GM23248 (cell line): ENCODE data around the gene ATP6AP2. TPM values are rescaled to one million over a fixed set of nuclear protein-coding genes. Genes with fewer than 3 reads are reported as not detected.
"Not testable (repeated sequence)": the region's sequence is repeated elsewhere in the genome, so short reads cannot be mapped to it uniquely, and the experiment has no call there.

ENCODE experiments used
- DNase-seq: peaks from one replicate; pipeline ENCODE4 v3.0.0-alpha.2; 2015
- H2AFZ ChIP-seq: fragments of 200-600 bp; sonication (generic); 2 replicates; pipeline ENCODE4 v1.6.1; 2016; ENCODE audit warnings: antibody characterized with exemption
- H3F3A ChIP-seq: fragments of 200-600 bp; sonication (generic); 2 replicates; pipeline ENCODE4 v1.6.1; 2016; ENCODE audit warnings: mild to moderate bottlenecking, antibody characterized with exemption, mixed run types; ENCODE audit not compliant: insufficient read depth
- H3K27ac ChIP-seq: fragments of 200-600 bp; sonication (generic); 2 replicates; pipeline ENCODE4 v1.5.1; 2016; ENCODE audit warnings: mild to moderate bottlenecking
- H3K27me3 ChIP-seq: fragments of 200-600 bp; sonication (generic); replicated peaks from 2 replicates; pipeline ENCODE4 v1.6.1; 2016; ENCODE audit warnings: mild to moderate bottlenecking; ENCODE audit not compliant: insufficient read depth
- H3K36me3 ChIP-seq: fragments of 200-600 bp; sonication (generic); 2 replicates; pipeline ENCODE4 v1.6.1; 2016; ENCODE audit warnings: low read depth, mild to moderate bottlenecking
- H3K4me1 ChIP-seq: fragments of 200-600 bp; sonication (generic); 2 replicates; pipeline ENCODE4 v1.6.1; 2016; ENCODE audit warnings: mild to moderate bottlenecking; ENCODE audit not compliant: insufficient read depth
- H3K4me2 ChIP-seq: fragments of 200-600 bp; sonication (generic); one replicate; pipeline ENCODE4 v1.6.1; 2016; ENCODE audit warnings: mild to moderate bottlenecking; ENCODE audit not compliant: unreplicated experiment
- H3K4me3 ChIP-seq: fragments of 200-600 bp; sonication (generic); 2 replicates; pipeline ENCODE4 v1.5.1; 2016; ENCODE audit warnings: mild to moderate bottlenecking
- H3K79me2 ChIP-seq: fragments of 200-600 bp; sonication (generic); 2 replicates; pipeline ENCODE4 v1.6.1; 2016; ENCODE audit warnings: mild to moderate bottlenecking; ENCODE audit not compliant: insufficient read depth
- H3K9ac ChIP-seq: fragments of 200-600 bp; sonication (generic); 2 replicates; pipeline ENCODE4 v1.6.1; 2016; ENCODE audit warnings: mild to moderate bottlenecking
- H3K9me2 ChIP-seq: fragments of 200-600 bp; sonication (generic); 2 replicates; pipeline ENCODE4 v1.6.1; 2016; ENCODE audit warnings: mixed run types, mild to moderate bottlenecking, moderate library complexity; ENCODE audit not compliant: insufficient read depth
- H3K9me3 ChIP-seq: fragments of 200-600 bp; sonication (generic); one replicate; pipeline ENCODE4 v1.6.1; 2017; ENCODE audit warnings: low read depth
- H4K20me1 ChIP-seq: fragments of 200-600 bp; sonication (generic); 2 replicates; pipeline ENCODE4 v1.6.0; 2016; ENCODE audit not compliant: insufficient read depth
- EZH2 ChIP-seq: fragments of 200-600 bp; sonication (generic); IDR thresholded peaks from 2 replicates; pipeline ENCODE4 v1.6.1; 2018; ENCODE audit warnings: antibody characterized with exemption, mild to moderate bottlenecking; ENCODE audit not compliant: insufficient read depth, poor library complexity, severe bottlenecking
- EZH2phosphoT487 ChIP-seq: fragments of 200-600 bp; sonication (generic); IDR thresholded peaks from 2 replicates; pipeline ENCODE4 v1.6.1; 2018; ENCODE audit warnings: antibody characterized with exemption, moderate library complexity, mild to moderate bottlenecking, low read depth; ENCODE audit not compliant: insufficient read depth
- WGBS, 2 experiments: methylation state at CpG; one replicate each; pipeline ENCODE4 v1.1.6; 2015 to 2017; ENCODE audit warnings: low lambda C conversion rate in 2 of 2, low coverage in 1 of 2; ENCODE audit errors: missing lambda C conversion rate in 2 of 2; 5-methylcytosine and 5-hydroxymethylcytosine counted together
- in situ Hi-C: fragments of 300-500 bp; cut with MboI; formaldehyde crosslinking; loops from 2 replicates; pipeline ENCODE4 v1.15.0; 2020
- polyA plus RNA-seq: library from polyadenylated mRNA; unstranded; fragments of >200 nt; fragmentation: Nextera tagmentation; extraction: Ambion mirVana; gene quantifications from 2 replicates; pipeline ENCODE4 v1.2.1, GENCODE V29; 2016
- total RNA-seq: library from RNA; depleted of rRNA; stranded (reverse); fragments of >200 nt; shearing (Covaris generic); gene quantifications from 2 replicates; pipeline ENCODE4 v1.2.3, GENCODE V29; 2014

The ATP6AP2 gene
- total and polyA plus RNA-seq, 2 experiments from 2014 or later, result 211 to 443 TPM

DNA sequence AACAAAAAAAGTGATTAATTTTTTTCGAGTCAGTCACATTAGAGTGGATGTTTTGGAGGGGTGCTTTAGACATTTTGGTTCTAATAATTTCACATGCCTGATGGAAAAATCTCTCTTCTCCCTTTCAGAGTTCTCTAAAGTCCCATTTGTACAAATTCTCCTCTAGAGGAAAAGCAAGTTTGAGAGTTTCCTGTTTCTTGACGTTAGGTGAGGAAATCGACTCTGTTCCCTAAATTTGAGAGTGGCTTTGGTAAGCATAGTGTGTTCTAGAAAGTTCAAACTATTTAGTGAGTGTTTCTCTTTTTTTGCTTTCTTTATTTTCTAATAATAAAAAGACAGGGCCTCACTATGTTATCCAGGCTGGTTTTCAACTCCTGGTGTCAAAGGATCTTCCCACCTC is 1.6 kb upstream of the ATP6AP2 start:
- Histone ChIP-seq H2AFZ (no peak overlapping the region), H3K27me3 (no peaks in the 10 kb centered on the region), H3K79me2 (peaks cover 31% of the 10 kb centered on the region), H3K27ac (no peak overlapping the region), H3K9me2 (no peaks in the 10 kb centered on the region), H3K9ac (no peak overlapping the region), H4K20me1 (no peaks in the 10 kb centered on the region), H3K4me1 (peaks cover 6% of the 10 kb centered on the region; the same call in 1 of the 2 replicates), H3K9me3 (no peaks in the 10 kb centered on the region), H3F3A (no peaks in the 10 kb centered on the region), H3K4me3 (no peak overlapping the region), H3K36me3 (no peaks in the 10 kb centered on the region), H3K4me2 (no peak overlapping the region)
- no peak for TF ChIP-seq EZH2phosphoT487
- TF ChIP-seq EZH2, result no peak
- in situ Hi-C loops, result no loop called here
- 66 to 71% methylated on average over 3 of the region's 3 CpGs for WGBS, 2 experiments
- no peak for DNase-seq

DNA sequence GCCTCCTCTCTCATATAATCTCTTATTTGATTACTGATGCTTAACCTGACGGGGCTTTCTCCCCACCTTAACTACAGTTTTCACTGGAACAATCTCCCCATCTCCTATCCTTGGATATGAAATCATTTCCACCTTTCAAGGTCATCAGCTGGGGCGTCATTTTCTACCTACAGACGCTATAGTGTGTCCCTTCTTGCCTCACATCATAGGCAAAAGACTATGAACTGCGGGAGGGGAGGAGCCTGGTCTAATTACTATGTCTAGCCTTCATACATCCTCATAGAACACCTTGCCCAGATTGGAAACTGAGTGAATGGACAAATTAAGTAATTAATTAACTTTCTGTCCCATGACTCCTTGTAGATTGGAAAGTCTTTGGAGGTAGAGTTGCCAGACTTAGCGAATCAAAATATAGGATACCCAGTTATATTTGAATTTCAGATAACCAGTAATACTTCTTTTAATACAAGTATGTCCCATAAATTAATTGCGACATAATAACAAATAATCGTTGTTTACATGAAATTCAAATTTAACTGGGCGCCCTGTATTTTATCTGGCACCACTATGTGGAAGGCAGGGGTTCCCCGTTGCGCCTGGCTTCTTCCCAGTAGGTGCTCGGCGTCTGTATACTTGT is 752 bp upstream of the ATP6AP2 start:
- Histone ChIP-seq H3K36me3 (no peaks in the 10 kb centered on the region), H3K9ac (peak overlapping the region; percentile 94), H2AFZ (peak overlapping the region; percentile 83), H3K4me1 (peaks cover 6% of the 10 kb centered on the region; the same call in 1 of the 2 replicates), H3K4me2 (peak overlapping the region; percentile 78), H4K20me1 (no peaks in the 10 kb centered on the region), H3K79me2 (peaks cover 40% of the 10 kb centered on the region), H3K27ac (peak overlapping the region; percentile 84), H3K27me3 (no peaks in the 10 kb centered on the region), H3K9me3 (no peaks in the 10 kb centered on the region), H3K4me3 (peak overlapping the region; percentile 93), H3F3A (no peaks in the 10 kb centered on the region), H3K9me2 (no peaks in the 10 kb centered on the region)
- DNase-seq, result peak; percentile 2
- TF ChIP-seq EZH2, result no peak
- no peak for TF ChIP-seq EZH2phosphoT487
- in situ Hi-C loops, result no loop called here
- WGBS, 2 experiments, result 12 to 14% methylated on average over 8 of the region's 12 CpGs

GRCh38 chrX:40581336-40581920 is 658 bp downstream of the ATP6AP2 start:
- TF ChIP-seq EZH2 (no peak), EZH2phosphoT487 (no peak)
- 0 to 1% methylated on average over 5 to 15 of the region's 15 CpGs for WGBS, 2 experiments
- peak overlapping the region; percentile 93 for H3K4me3 ChIP-seq

DNA sequence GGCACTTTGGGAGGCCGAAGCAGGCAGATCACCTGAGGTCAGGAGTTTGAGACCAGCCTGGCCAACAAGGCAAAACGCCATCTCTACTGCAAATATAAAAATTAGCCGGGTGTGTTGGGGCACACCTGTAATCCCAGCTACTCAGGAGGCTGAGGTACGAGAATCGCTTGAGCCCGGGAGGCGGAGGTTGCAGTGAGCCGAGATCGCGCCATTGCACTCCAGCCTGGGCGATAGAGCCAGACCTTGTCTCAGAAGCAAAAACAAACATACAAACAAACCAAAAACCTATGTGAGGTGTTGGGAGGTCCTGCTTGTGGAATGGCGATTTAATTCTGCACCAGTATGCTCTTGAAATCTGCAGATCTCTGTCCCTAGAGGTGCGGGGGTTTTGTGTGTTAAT is 1.4 kb downstream of the ATP6AP2 start:
- H4K20me1 ChIP-seq, H3K4me1 ChIP-seq, H3K9me3 ChIP-seq, H3K9me2 ChIP-seq, in situ Hi-C loops, H2AFZ ChIP-seq, DNase-seq, H3K27me3 ChIP-seq, H3F3A ChIP-seq, H3K36me3 ChIP-seq: not testable (repeated sequence)
- 72 to 82% methylated on average over 9 to 13 of the region's 13 CpGs for WGBS, 2 experiments
- Histone ChIP-seq H3K9ac (peak overlapping the region; percentile 94), H3K27ac (peak overlapping the region; percentile 84), H3K4me2 (peak overlapping the region; percentile 76), H3K4me3 (peak overlapping the region; percentile 93), H3K79me2 (peaks cover 61% of the 10 kb centered on the region)

More at GRCh38 chrX:40581336-40581920, 658 bp downstream of the ATP6AP2 start:
- peak; percentile 57 for DNase-seq
- peaks cover 54% of the 10 kb centered on the region for H3K79me2 ChIP-seq
- no peaks in the 10 kb centered on the region for H3K27me3 ChIP-seq
- peak overlapping the region; percentile 84 for H3K27ac ChIP-seq
- H3K9me3 ChIP-seq, result no peaks in the 10 kb centered on the region
- no peaks in the 10 kb centered on the region for H3K36me3 ChIP-seq
- no peaks in the 10 kb centered on the region for H3F3A ChIP-seq
- peak overlapping the region; percentile 94 for H3K9ac ChIP-seq
- no peaks in the 10 kb centered on the region for H3K9me2 ChIP-seq
- H3K4me1 ChIP-seq, result peaks cover 6% of the 10 kb centered on the region; the same call in 1 of the 2 replicates
- H3K4me2 ChIP-seq, result peak overlapping the region; percentile 76
- H4K20me1 ChIP-seq, result no peaks in the 10 kb centered on the region
- peak overlapping the region; percentile 83 for H2AFZ ChIP-seq
- in situ Hi-C loops, result no loop called here
